Measurements from ENCODE around the gene HEATR1. TPM values are rescaled to one million over a fixed set of nuclear protein-coding genes. Genes with fewer than 3 reads are reported as not detected.
"Not testable (repeated sequence)": the region's sequence is repeated elsewhere in the genome, so short reads cannot be mapped to it uniquely, and the experiment has no call there.

The HEATR1 gene
- total RNA-seq: 10 to 100 TPM; 27.4 to 28.3 TPM
- long read RNA-seq, donor 1, partial matches to known transcripts: 1 of 2 reads
- long read RNA-seq, donor 1, other reads (novel, unspliced or antisense): 1 of 2 reads
- long read RNA-seq, donor 2, partial matches to known transcripts: 4 of 4 reads
- long read RNA-seq, donor 2, other reads (novel, unspliced or antisense): 0 of 4 reads

- peak; percentile 98 for DNase-seq (ENCODE audit: low spot score)
- intact Hi-C loops (cut with DNase I): loop anchor here in 1 of 2 donors (10.0 kb wide), 1 partner anchor 191 kb away; the partner anchor contains the start of gene MTR
These were observed at the start of gene HEATR1 for GRCh38 chr1:236603991-236604904. Gene HEATR1 (minus strand): TSS chr1:236604516. CDS start chr1:236604095, 421 bp downstream.

- intact Hi-C loops (cut with DNase I): no loop called here
- DNase-seq (ENCODE audit: low spot score): no peak
These were observed 40.8 kb upstream of the HEATR1 start for GRCh38 chr1:236645016-236645680.

GRCh38 chr1:236642763-236643162 lies 38.4 kb upstream of the HEATR1 start:
- intact Hi-C loops (cut with DNase I): no loop called here
- no peak for DNase-seq (ENCODE audit: low spot score)

- intact Hi-C loops (cut with DNase I): no loop called here
- DNase-seq (ENCODE audit: low spot score): no peak
These were observed 35.4 kb upstream of the HEATR1 start for GRCh38 chr1:236639686-236640085.

GRCh38 chr1:236638945-236639344 lies 34.6 kb upstream of the HEATR1 start:
- intact Hi-C loops (cut with DNase I): no loop called here
- no peak for DNase-seq (ENCODE audit: low spot score)

- intact Hi-C loops (cut with DNase I): no loop called here
These were observed 31.7 kb upstream of the HEATR1 start for GRCh38 chr1:236636017-236636416.

GRCh38 chr1:236627727-236628408 lies 23.6 kb upstream of the HEATR1 start:
- intact Hi-C loops (cut with DNase I): no loop called here
- DNase-seq (ENCODE audit: low spot score): no peak

More at GRCh38 chr1:236636017-236636416, 31.7 kb upstream of the HEATR1 start:
- DNase-seq (ENCODE audit: low spot score): no peak

GRCh38 chr1:236623371-236624166 lies 19.3 kb upstream of the HEATR1 start:
- intact Hi-C loops (cut with DNase I): no loop called here
- DNase-seq (ENCODE audit: low spot score): no peak

GRCh38 chr1:236622407-236622806 lies 18.1 kb upstream of the HEATR1 start:
- no peak for DNase-seq (ENCODE audit: low spot score)
- intact Hi-C loops (cut with DNase I): no loop called here

GRCh38 chr1:236619398-236619797 lies 15.1 kb upstream of the HEATR1 start:
- intact Hi-C loops (cut with DNase I): no loop called here
- DNase-seq (ENCODE audit: low spot score): no peak

GRCh38 chr1:236618507-236618906 lies 14.2 kb upstream of the HEATR1 start:
- no peak for DNase-seq (ENCODE audit: low spot score)
- intact Hi-C loops (cut with DNase I): no loop called here

- intact Hi-C loops (cut with DNase I): no loop called here
- DNase-seq (ENCODE audit: low spot score): no peak
These were observed 11.3 kb upstream of the HEATR1 start for GRCh38 chr1:236615399-236616148.

GRCh38 chr1:236612349-236612748 lies 8.0 kb upstream of the HEATR1 start:
- intact Hi-C loops (cut with DNase I): no loop called here
- DNase-seq (ENCODE audit: low spot score): no peak

GRCh38 chr1:236608930-236609726 lies 4.8 kb upstream of the HEATR1 start:
- intact Hi-C loops (cut with DNase I): loop anchor here in 1 of 2 donors (10.0 kb wide), 1 partner anchor 186 kb away; the partner anchor contains the start of gene MTR
- DNase-seq (ENCODE audit: low spot score): no peak

- intact Hi-C loops (cut with DNase I): loop anchor here in 1 of 2 donors (10.0 kb wide), 1 partner anchor 187 kb away; the partner anchor contains the start of gene MTR
- DNase-seq (ENCODE audit: low spot score): not testable (repeated sequence)
These were observed 3.3 kb upstream of the HEATR1 start for GRCh38 chr1:236607597-236607996.

- intact Hi-C loops (cut with DNase I): loop anchor here in 1 of 2 donors (10.0 kb wide), 1 partner anchor 190 kb away; the partner anchor contains the start of gene MTR
- peak; percentile 41 for DNase-seq (ENCODE audit: low spot score)
These were observed 840 bp upstream of the HEATR1 start for GRCh38 chr1:236604905-236605806.

All from posterior vena cava (tissue), 2 donors.